K562 (cell line): ENCODE results near the gene ZNF544. TPM values are rescaled to one million over a fixed set of nuclear protein-coding genes. Genes with fewer than 3 reads are reported as not detected.

ENCODE experiments used
- BCLAF1 ChIP-seq, 2 experiments: fragments of 450-650 bp in 1 of 2; IDR thresholded peaks; 2 replicates each; pipeline ENCODE4 v1.6.1; 2011 to 2017; ENCODE audit warnings: low read depth in 2 of 2, antibody characterized with exemption in 1 of 2, borderline replicate concordance in 1 of 2, low read length in 1 of 2, mild to moderate bottlenecking in 1 of 2, mixed read lengths in 1 of 2; ENCODE audit not compliant: control insufficient read depth in 1 of 2
- FOXP1 ChIP-seq: sonication (generic); formaldehyde crosslinking; IDR thresholded peaks from 2 replicates; pipeline ENCODE4 v1.8.0; 2022; ENCODE audit warnings: mild to moderate bottlenecking, missing genetic modification reagents
- GTF2F1 ChIP-seq: IDR thresholded peaks from 2 replicates; pipeline ENCODE4 v1.6.1; 2011; ENCODE audit warnings: low read depth, low read length, improper control_type of control experiment
- MCM7 ChIP-seq, 2 experiments: fragments of 450-650 bp; IDR thresholded peaks; 2 replicates each; pipeline ENCODE4 v1.6.1; 2016 to 2018
- MXD1 ChIP-seq: fragments of 250-450 bp; sonication (Bioruptor Pico); IDR thresholded peaks from 2 replicates; pipeline ENCODE4 v1.8.0; 2021; ENCODE audit warnings: borderline replicate concordance, mild to moderate bottlenecking, moderate library complexity; ENCODE audit not compliant: poor library complexity, severe bottlenecking
- RREB1 ChIP-seq: fragments of 250-450 bp; sonication (Bioruptor Pico); IDR thresholded peaks from 2 replicates; pipeline ENCODE4 v1.4.0; 2020
- SIX5 ChIP-seq, 2 experiments: IDR thresholded peaks; 2 replicates each; pipeline ENCODE4 v1.6.1; 2011; ENCODE audit warnings: low read length in 2 of 2, borderline replicate concordance in 1 of 2, low read depth in 1 of 2, mild to moderate bottlenecking in 1 of 2, moderate library complexity in 1 of 2; ENCODE audit not compliant: insufficient read depth in 1 of 2
- USF1 ChIP-seq: sonication (generic); formaldehyde crosslinking; IDR thresholded peaks from 2 replicates; pipeline ENCODE4 v1.9.0; 2022; ENCODE audit warnings: mild to moderate bottlenecking, missing genetic modification reagents
- WHSC1 ChIP-seq: IDR thresholded peaks from one replicate; pipeline ENCODE4 v1.6.1; 2012; ENCODE audit warnings: low read length, control low read depth, inconsistent platforms
- ZNF512 ChIP-seq: IDR thresholded peaks from 2 replicates; pipeline ENCODE4 v1.6.1; 2016; ENCODE audit warnings: missing genetic modification characterization, missing compliant biosample characterization
- polyA plus RNA-seq, 8 experiments: library from polyadenylated mRNA; depleted of rRNA in 4 of 8; stranded (reverse) in 5 of 8; unstranded in 3 of 8; fragments of >200 nt; fragmentation: Nextera tagmentation in 2 of 8; fragmentation: Illumina TruSeq in 1 of 8; extraction: Ambion mirVana in 2 of 8; extraction: Trizol in 1 of 8; gene quantifications; 2 replicates each; pipeline versions ENCODE4 v1.2.1 to v1.2.3, GENCODE V29; 2011 to 2014; ENCODE audit warnings: inconsistent platforms in 1 of 8, missing spikeins in 1 of 8
- total RNA-seq, 7 experiments: library from RNA; depleted of rRNA in 6 of 7; stranded (reverse); fragments of >200 nt in 6 of 7; fragmentation: Illumina TruSeq in 2 of 7; extraction: Trizol in 2 of 7; gene quantifications; 2 replicates each; pipeline versions ENCODE4 v1.2.1 to v1.2.3, GENCODE V29; 2011 to 2021; ENCODE audit warnings: low replicate concordance in 1 of 7

The ZNF544 gene
- total and polyA plus RNA-seq, 9 of the 15 experiments (the other 6 are each of a cell fraction or from before 2014, with no cell fraction given), result 23.6 to 59.0 (median 41.4) TPM

GRCh38 chr19:58278541-58279041 is 49.9 kb downstream of the ZNF544 start, which contains the start of gene ZNF8 (continued):
- TF ChIP-seq USF1 (CRISPR knock-in tag) (peak; percentile 21; the same call in 1 of the 2 replicates), BCLAF1 (IDR thresholded peaks at IDR 0.05; ENCODE audit: borderline replicate concordance in 1 of 2, control insufficient read depth in 1 of 2, low read depth in 2 of 2, low read length in 1 of 2) (no peak), RREB1 (0 out of 2 replicates have a peak, but pooled peaks have one; percentile 16), MCM7 (IDR thresholded peaks at IDR 0.05) (no peak), ZNF512 (tag) (no peak), GTF2F1 (no peak), WHSC1 (no peak), FOXP1 (CRISPR knock-in tag) (peak; percentile 34; the same call in 1 of the 2 replicates), MXD1 (CRISPR knock-in tag) (no peak), SIX5 (IDR thresholded peaks at IDR 0.05; ENCODE audit: borderline replicate concordance in 1 of 2, insufficient read depth in 1 of 2, low read depth in 1 of 2, low read length in 2 of 2) (peak; percentile 58 to 68; a peak in 3 of 4 replicates)
